ENCODE results near the gene ZNF280C.
"Not testable (repeated sequence)": the region's sequence is repeated elsewhere in the genome, so short reads cannot be mapped to it uniquely, and the experiment has no call there.

The ZNF280C gene

GRCh38 chrX:130261296-130261893 lies 7.3 kb downstream of the ZNF280C start:
- DNase-seq (ENCODE audit: low read depth, low spot score) = no peak

- no peak for DNase-seq (ENCODE audit: low read depth, low spot score)
Observed at GRCh38 chrX:130260316-130260715, 8.4 kb downstream of the ZNF280C start.

- DNase-seq (ENCODE audit: low read depth, low spot score) = no peak
Observed at GRCh38 chrX:130253916-130254315, 14.8 kb downstream of the ZNF280C start.

- DNase-seq (ENCODE audit: low read depth, low spot score) = no peak
Observed at GRCh38 chrX:130251671-130252070, 17.0 kb downstream of the ZNF280C start.

- DNase-seq (ENCODE audit: low read depth, low spot score) = no peak
Observed at GRCh38 chrX:130247996-130248395, 20.7 kb downstream of the ZNF280C start.

GRCh38 chrX:130246084-130246483 lies 22.6 kb downstream of the ZNF280C start:
- no peak for DNase-seq (ENCODE audit: low read depth, low spot score)

GRCh38 chrX:130245441-130245840 lies 23.3 kb downstream of the ZNF280C start:
- no peak for DNase-seq (ENCODE audit: low read depth, low spot score)

- not testable (repeated sequence) for DNase-seq (ENCODE audit: low read depth, low spot score)
Observed at GRCh38 chrX:130231184-130231583, 37.5 kb downstream of the ZNF280C start.

- DNase-seq (ENCODE audit: low read depth, low spot score) = no peak
Observed at GRCh38 chrX:130228871-130229270, 39.8 kb downstream of the ZNF280C start.

GRCh38 chrX:130224810-130225209 lies 43.9 kb downstream of the ZNF280C start:
- no peak for DNase-seq (ENCODE audit: low read depth, low spot score)

GRCh38 chrX:130216320-130216719 lies 52.4 kb downstream of the ZNF280C start:
- DNase-seq (ENCODE audit: low read depth, low spot score) = no peak

- no peak for DNase-seq (ENCODE audit: low read depth, low spot score)
Observed at GRCh38 chrX:130213376-130213775, 55.3 kb downstream of the ZNF280C start.

- DNase-seq (ENCODE audit: low read depth, low spot score) = no peak
Observed at GRCh38 chrX:130212371-130212770, 56.3 kb downstream of the ZNF280C start.

- no peak for DNase-seq (ENCODE audit: low read depth, low spot score)
Observed at GRCh38 chrX:130211415-130212186, 57.1 kb downstream of the ZNF280C start.

GRCh38 chrX:130204647-130205046 lies 64.1 kb downstream of the ZNF280C start:
- DNase-seq (ENCODE audit: low read depth, low spot score) = no peak

- DNase-seq (ENCODE audit: low read depth, low spot score) = no peak
Observed at GRCh38 chrX:130197464-130197863, 71.2 kb downstream of the ZNF280C start.

- no peak for DNase-seq (ENCODE audit: low read depth, low spot score)
Observed at GRCh38 chrX:130196466-130196865, 72.2 kb downstream of the ZNF280C start.

- no peak for DNase-seq (ENCODE audit: low read depth, low spot score)
Observed at GRCh38 chrX:130190801-130191200, 77.9 kb downstream of the ZNF280C start.

- no peak for DNase-seq (ENCODE audit: low read depth, low spot score)
Observed at GRCh38 chrX:130186651-130187050, 82.0 kb downstream of the ZNF280C start.

- no peak for DNase-seq (ENCODE audit: low read depth, low spot score)
Observed at GRCh38 chrX:130184857-130185256, 83.8 kb downstream of the ZNF280C start.

- no peak for DNase-seq (ENCODE audit: low read depth, low spot score)
Observed at GRCh38 chrX:130184168-130184567, 84.5 kb downstream of the ZNF280C start.

- no peak for DNase-seq (ENCODE audit: low read depth, low spot score)
Observed at GRCh38 chrX:130179579-130180215, 89.0 kb downstream of the ZNF280C start.

GRCh38 chrX:130179170-130179569 lies 89.5 kb downstream of the ZNF280C start:
- DNase-seq (ENCODE audit: low read depth, low spot score) = no peak
